ENCODE results near the gene EHBP1L1. TPM values are rescaled to one million over a fixed set of nuclear protein-coding genes. Genes with fewer than 3 reads are reported as not detected.

The EHBP1L1 gene
- polyA plus RNA-seq, 1 donor (not counting 4 experiments of a cell fraction or from before 2014, with no cell fraction given), result 10.4 TPM

DNA sequence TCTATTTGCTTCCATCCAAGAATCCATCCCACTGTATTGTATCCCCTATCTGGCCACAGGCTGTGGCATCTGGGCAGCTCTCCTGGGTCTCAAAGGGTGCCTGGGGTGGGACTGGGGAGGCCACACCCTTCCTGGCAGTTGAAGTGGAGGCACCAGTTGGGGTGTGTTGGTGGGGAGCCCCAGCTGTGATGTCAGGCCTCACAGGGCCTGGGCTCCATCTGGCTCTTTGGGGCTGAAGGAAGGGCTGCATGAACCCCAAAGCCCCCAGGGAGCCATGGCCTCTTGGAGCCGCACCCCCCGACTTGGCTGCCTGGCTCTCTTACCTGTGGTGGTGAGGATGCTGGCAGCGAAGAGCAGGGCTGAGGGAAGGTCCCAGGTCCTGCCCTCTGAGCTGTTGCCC, 19.3 kb downstream of the EHBP1L1 start:
- Histone ChIP-seq H3K4me1 (ENCODE audit: control insufficient read depth, extremely low read depth, insufficient read depth, low read length) (peaks cover 27% of the 10 kb centered on the region), H3K9me3 (ENCODE audit: control insufficient read depth, low read depth, low read length) (no peaks in the 10 kb centered on the region), H3K9ac (ENCODE audit: control insufficient read depth, extremely low read depth, insufficient read depth, low read length) (no peak overlapping the region), H2AFZ (ENCODE audit: control insufficient read depth, low read length) (no peak overlapping the region), H3K4me2 (ENCODE audit: control insufficient read depth, extremely low read depth, insufficient read depth, low read depth, low read length) (no peak overlapping the region), H3K27me3 (ENCODE audit: control insufficient read depth, extremely low read depth, insufficient read depth, low read length) (no peaks in the 10 kb centered on the region), H3K79me2 (ENCODE audit: control insufficient read depth, insufficient read depth, low read length) (no peaks in the 10 kb centered on the region), H3K9me1 (ENCODE audit: control insufficient read depth, extremely low read depth, insufficient read depth, low read length) (no peaks in the 10 kb centered on the region), H3K36me3 (ENCODE audit: control insufficient read depth in 2 of 2, extremely low read depth in 1 of 2, insufficient read depth in 2 of 2, low read length in 2 of 2) (peaks cover 3 to 15% of the 10 kb centered on the region in 2 experiments), H3K4me3 (ENCODE audit: control insufficient read depth in 2 of 3, extremely low read depth in 1 of 3, insufficient read depth in 2 of 3, low read depth in 1 of 3, low read length in 3 of 3) (no peak overlapping the region), H4K20me1 (ENCODE audit: control insufficient read depth, extremely low read depth, insufficient read depth, low read length) (no peaks in the 10 kb centered on the region), H3K27ac (ENCODE audit: control insufficient read depth, insufficient read depth, low read length) (no peak overlapping the region)
- FAIRE-seq, result no peak
- no peak for DNase-seq (ENCODE audit: low read depth, low spot score)
- dilution Hi-C loops (cut with MboI; ENCODE audit: extremely low pct_ligation_motif_present, low sequenced_read_pairs), result no loop called here
- TF ChIP-seq, protein P1, sequence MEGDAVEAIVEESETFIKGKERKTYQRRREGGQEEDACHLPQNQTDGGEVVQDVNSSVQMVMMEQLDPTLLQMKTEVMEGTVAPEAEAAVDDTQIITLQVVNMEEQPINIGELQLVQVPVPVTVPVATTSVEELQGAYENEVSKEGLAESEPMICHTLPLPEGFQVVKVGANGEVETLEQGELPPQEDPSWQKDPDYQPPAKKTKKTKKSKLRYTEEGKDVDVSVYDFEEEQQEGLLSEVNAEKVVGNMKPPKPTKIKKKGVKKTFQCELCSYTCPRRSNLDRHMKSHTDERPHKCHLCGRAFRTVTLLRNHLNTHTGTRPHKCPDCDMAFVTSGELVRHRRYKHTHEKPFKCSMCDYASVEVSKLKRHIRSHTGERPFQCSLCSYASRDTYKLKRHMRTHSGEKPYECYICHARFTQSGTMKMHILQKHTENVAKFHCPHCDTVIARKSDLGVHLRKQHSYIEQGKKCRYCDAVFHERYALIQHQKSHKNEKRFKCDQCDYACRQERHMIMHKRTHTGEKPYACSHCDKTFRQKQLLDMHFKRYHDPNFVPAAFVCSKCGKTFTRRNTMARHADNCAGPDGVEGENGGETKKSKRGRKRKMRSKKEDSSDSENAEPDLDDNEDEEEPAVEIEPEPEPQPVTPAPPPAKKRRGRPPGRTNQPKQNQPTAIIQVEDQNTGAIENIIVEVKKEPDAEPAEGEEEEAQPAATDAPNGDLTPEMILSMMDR (optimal IDR thresholded peaks at IDR 0.05 in 1 of 3, IDR thresholded peaks at IDR 0.05 in 1 of 3, conservative IDR thresholded peaks at IDR 0.05 in 1 of 3; ENCODE audit: extremely low read depth in 1 of 3, insufficient read depth in 2 of 3, low read length in 3 of 3), result no peak
- no peak for TF ChIP-seq EZH2 (IDR thresholded peaks at IDR 0.05; ENCODE audit: low read length)

DNA sequence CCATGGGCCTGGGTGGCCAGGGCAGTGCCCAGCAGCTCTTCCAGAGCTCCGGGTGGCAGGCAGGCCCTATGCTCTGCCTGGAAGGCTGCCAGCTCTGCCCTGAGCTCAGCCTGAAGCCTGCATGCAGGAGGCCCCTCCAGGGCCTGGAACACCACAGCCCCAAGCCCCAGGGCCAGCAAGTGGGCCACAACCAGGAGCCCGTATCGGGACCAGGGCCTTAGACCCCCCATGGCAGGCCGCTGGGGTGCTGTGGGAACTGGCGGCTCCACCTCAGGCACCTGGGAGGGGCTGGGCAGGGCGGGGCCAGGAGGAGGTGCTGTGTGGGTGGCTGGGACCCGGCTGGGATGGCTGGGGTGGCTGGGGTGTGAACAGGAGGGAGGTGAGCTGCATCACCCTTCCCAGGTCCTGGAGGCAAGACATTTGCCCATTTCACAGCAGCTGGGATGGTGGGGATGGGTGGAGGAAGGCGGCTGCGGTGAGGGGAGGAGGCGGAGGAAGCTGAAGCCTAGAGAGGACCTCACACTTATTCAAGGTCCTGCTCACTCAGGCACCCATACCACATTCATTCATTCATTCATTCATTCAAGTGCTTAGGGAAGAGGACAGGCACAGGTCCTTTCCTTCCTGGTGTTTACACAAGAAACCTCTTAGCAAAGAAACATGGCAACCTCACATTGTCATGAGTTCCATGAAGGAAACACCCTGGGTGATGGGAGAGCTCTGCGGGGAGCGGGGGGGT, 19.9 kb downstream of the EHBP1L1 start, which contains the start of gene KCNK7:
KCNK7 (minus strand) TSS at position 258 of the 739 bp plus-strand sequence; CDS start at position 230, 28 bp downstream.
- Histone ChIP-seq H3K4me1 (ENCODE audit: control insufficient read depth, extremely low read depth, insufficient read depth, low read length) (peaks cover 27% of the 10 kb centered on the region), H3K79me2 (ENCODE audit: control insufficient read depth, insufficient read depth, low read length) (no peaks in the 10 kb centered on the region), H3K9ac (ENCODE audit: control insufficient read depth, extremely low read depth, insufficient read depth, low read length) (no peak within 1 kb of the TSS), H3K9me1 (ENCODE audit: control insufficient read depth, extremely low read depth, insufficient read depth, low read length) (no peaks in the 10 kb centered on the region), H3K27me3 (ENCODE audit: control insufficient read depth, extremely low read depth, insufficient read depth, low read length) (no peaks in the 10 kb centered on the region), H3K4me3 (ENCODE audit: control insufficient read depth in 2 of 3, extremely low read depth in 1 of 3, insufficient read depth in 2 of 3, low read depth in 1 of 3, low read length in 3 of 3) (no peak within 1 kb of the TSS), H2AFZ (ENCODE audit: control insufficient read depth, low read length) (no peak within 1 kb of the TSS), H4K20me1 (ENCODE audit: control insufficient read depth, extremely low read depth, insufficient read depth, low read length) (no peaks in the 10 kb centered on the region), H3K36me3 (ENCODE audit: control insufficient read depth in 2 of 2, extremely low read depth in 1 of 2, insufficient read depth in 2 of 2, low read length in 2 of 2) (peaks cover 3 to 11% of the 10 kb centered on the region in 2 experiments), H3K9me3 (ENCODE audit: control insufficient read depth, low read depth, low read length) (no peaks in the 10 kb centered on the region), H3K4me2 (ENCODE audit: control insufficient read depth, extremely low read depth, insufficient read depth, low read depth, low read length) (no peak within 1 kb of the TSS), H3K27ac (ENCODE audit: control insufficient read depth, insufficient read depth, low read length) (no peak within 1 kb of the TSS)
- no peak for TF ChIP-seq EZH2 (IDR thresholded peaks at IDR 0.05; ENCODE audit: low read length)
- TF ChIP-seq, protein P1 (optimal IDR thresholded peaks at IDR 0.05 in 1 of 3, IDR thresholded peaks at IDR 0.05 in 1 of 3, conservative IDR thresholded peaks at IDR 0.05 in 1 of 3; ENCODE audit: extremely low read depth in 1 of 3, insufficient read depth in 2 of 3, low read length in 3 of 3), result no peak
- DNase-seq (ENCODE audit: low read depth, low spot score), result no peak
- FAIRE-seq, result no peak
- dilution Hi-C loops (cut with MboI; ENCODE audit: extremely low pct_ligation_motif_present, low sequenced_read_pairs), result no loop called here
